Hematopoietic multipotent progenitor cell treated with erythropoietin and hydrocortisone succinate and interleukin-3 and kit ligand, for 4 days (in vitro differentiated cells): ENCODE measurements around the gene MAP6D1.

ENCODE experiments used
- DNase-seq: peaks from one replicate; pipeline ENCODE4 v3.0.0-alpha.2; 2015

Gene MAP6D1

GRCh38 chr3:183796372-183796771, 29.0 kb downstream of the MAP6D1 start:
- DNase-seq: no peak

- DNase-seq: no peak
These were observed 30.9 kb downstream of the MAP6D1 start for GRCh38 chr3:183794452-183794851.

GRCh38 chr3:183792976-183793375, 32.4 kb downstream of the MAP6D1 start:
- DNase-seq: peak; percentile 30

- DNase-seq: no peak
These were observed 34.7 kb downstream of the MAP6D1 start for GRCh38 chr3:183790700-183791099.

- DNase-seq: no peak
These were observed 35.6 kb downstream of the MAP6D1 start for GRCh38 chr3:183789826-183790225.

GRCh38 chr3:183784503-183784902, 40.9 kb downstream of the MAP6D1 start:
- peak; percentile 53 for DNase-seq

GRCh38 chr3:183782576-183783276, 42.7 kb downstream of the MAP6D1 start:
- DNase-seq: no peak

GRCh38 chr3:183781246-183781645, 44.1 kb downstream of the MAP6D1 start:
- no peak for DNase-seq

- DNase-seq: peak; percentile 77
These were observed 45.4 kb downstream of the MAP6D1 start for GRCh38 chr3:183779896-183780465.

GRCh38 chr3:183777016-183777618, 48.3 kb downstream of the MAP6D1 start:
- no peak for DNase-seq

- DNase-seq: peak; percentile 40
These were observed 48.9 kb downstream of the MAP6D1 start for GRCh38 chr3:183776451-183776850.

- peak; percentile 20 for DNase-seq
These were observed 49.6 kb downstream of the MAP6D1 start for GRCh38 chr3:183775781-183776180.

- no peak for DNase-seq
These were observed 50.7 kb downstream of the MAP6D1 start for GRCh38 chr3:183774631-183775030.

- no peak for DNase-seq
These were observed 55.9 kb downstream of the MAP6D1 start for GRCh38 chr3:183769453-183769852.

- DNase-seq: no peak
These were observed 57.3 kb downstream of the MAP6D1 start for GRCh38 chr3:183768114-183768513.

- DNase-seq: peak; percentile 85
These were observed 58.4 kb downstream of the MAP6D1 start for GRCh38 chr3:183766745-183767606.

- no peak for DNase-seq
These were observed 59.3 kb downstream of the MAP6D1 start for GRCh38 chr3:183766107-183766506.
